AG09309 (cell line): ENCODE results near the gene PSTK.

Source experiments
- DNase-seq: peaks from one replicate; pipeline ENCODE4 v3.0.0-alpha.2; 2010; ENCODE audit warnings: low read depth
- H3K4me3 ChIP-seq: 2 replicates; pipeline ENCODE4 v1.5.1; 2011; ENCODE audit warnings: mild to moderate bottlenecking, low read depth, low read length, moderate library complexity; ENCODE audit not compliant: control insufficient read depth
- CTCF ChIP-seq: IDR thresholded peaks from 2 replicates; pipeline ENCODE4 v1.5.1; 2011; ENCODE audit warnings: mild to moderate bottlenecking, low read depth, low read length, inconsistent platforms; ENCODE audit not compliant: insufficient read depth, control insufficient read depth; ENCODE audit errors: missing control alignments

PSTK gene

GRCh38 chr10:123039632-123039930 is 59.4 kb downstream of the PSTK start:
- TF ChIP-seq CTCF = no peak
- no peak overlapping the region for H3K4me3 ChIP-seq
- no peak for DNase-seq
